ENCODE results near the gene MOXD1.

DNA sequence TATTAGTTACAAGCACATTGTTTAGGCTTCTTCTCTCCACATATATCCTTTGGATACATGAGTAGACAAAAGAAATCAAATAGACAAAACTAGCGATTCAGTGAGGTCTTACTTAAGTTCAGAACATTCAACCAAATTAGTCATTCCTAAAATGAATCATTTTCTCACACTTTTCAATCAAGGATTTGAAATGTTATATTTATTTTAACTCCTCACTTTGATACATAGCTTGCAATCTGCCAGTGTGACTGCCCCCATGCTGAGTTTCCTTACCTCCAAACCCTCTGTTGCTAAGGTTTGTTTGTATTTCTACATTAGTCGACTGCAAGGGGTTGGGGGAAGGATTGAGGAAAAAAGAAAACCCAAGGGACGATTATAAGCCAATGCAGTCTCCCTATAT lies 3.5 kb upstream of the MOXD1 start:
- TF ChIP-seq POLR2A (IDR thresholded peaks at IDR 0.05) (no peak), CTCF (IDR thresholded peaks at IDR 0.05) (no peak)
